ENCODE data around the gene NHERF1. TPM values are rescaled to one million over a fixed set of nuclear protein-coding genes. Genes with fewer than 3 reads are reported as not detected.

The NHERF1 gene
- total and polyA plus RNA-seq, 2 of the 4 experiments (the other 2 are of a cell fraction): 3.8 to 11.8 TPM

GRCh38 chr17:74790161-74791058 is 42.0 kb downstream of the NHERF1 start:
- no peaks in the 10 kb centered on the region for H3K9me1 ChIP-seq (ENCODE audit: insufficient read depth, low read length)
- H3K4me1 ChIP-seq (ENCODE audit: control insufficient read depth, insufficient read depth, low read length): no peaks in the 10 kb centered on the region
- no peak overlapping the region for H4K5ac ChIP-seq (ENCODE audit: low read depth, low read length)
- no peak overlapping the region for H3K4me3 ChIP-seq (ENCODE audit: insufficient read depth, low read depth, low read length)
- DNase-seq (no peak), ATAC-seq (ENCODE audit: low read depth) (no peak)
- dilution Hi-C loops (cut with HindIII; ENCODE audit: low sequenced_read_pairs, unreplicated experiment): no loop called here
- no peaks in the 10 kb centered on the region for H3K79me1 ChIP-seq (ENCODE audit: low read depth in 1 of 2, low read length in 2 of 2)
- no TSS peak for BruUV-seq (replicated peaks)
- H2BK120ac ChIP-seq (ENCODE audit: low read depth, low read length): no peak overlapping the region
- no peak overlapping the region for H2BK20ac ChIP-seq (ENCODE audit: low read depth, low read length)
- no peak overlapping the region for H3K4me2 ChIP-seq (ENCODE audit: low read depth, low read length)
- H3K56ac ChIP-seq (ENCODE audit: extremely low read depth, insufficient read depth, low read length): no peak overlapping the region
- 100% methylated on average over 1 of the region's 21 CpGs; no CpG with 5 or more reads in 1 of the 2 experiments for WGBS, 2 experiments (ENCODE audit: extremely low coverage in 2 of 2, insufficient read length in 1 of 2)
- no peak overlapping the region for H4K91ac ChIP-seq (ENCODE audit: insufficient read depth, low read depth, low read length)
- H4K20me1 ChIP-seq (ENCODE audit: insufficient read depth, low read length): no peaks in the 10 kb centered on the region; the same call in none of the 2 replicates
- no peak overlapping the region for H4K8ac ChIP-seq (ENCODE audit: low read depth in 2 of 2, low read length in 2 of 2)
- no peaks in the 10 kb centered on the region for H3K27me3 ChIP-seq (ENCODE audit: control insufficient read depth, insufficient read depth, low read length)
- no peak overlapping the region for H3K14ac ChIP-seq (replicated peaks; ENCODE audit: low read depth, low read length)
- no peaks in the 10 kb centered on the region for H3K9me3 ChIP-seq (ENCODE audit: control insufficient read depth, insufficient read depth, low read length)
- intact Hi-C loops (cut with micrococcal nuclease): loop anchor here (1.0 kb wide), 2 partner anchors 75 to 168 kb away; no protein-coding TSS in a partner anchor
- H2BK15ac ChIP-seq (ENCODE audit: low read depth, low read length): no peak overlapping the region
- CTCF ChIA-PET: interaction anchor here (0.5 to 1.7 kb wide), 9 partner anchors 45 to 195 kb away, joined by 3 to 10 read pairs (median 3); partner anchors contain the start of gene GRIN2C
- H3K4ac ChIP-seq (ENCODE audit: low read depth, low read length): no peak overlapping the region
- no peak overlapping the region for H3K18ac ChIP-seq (ENCODE audit: low read depth, low read length)
- no peak overlapping the region for H3K23ac ChIP-seq (ENCODE audit: low read depth, low read length)
- POLR2A ChIA-PET (ENCODE audit: unreplicated experiment): no interaction called here
- no peak overlapping the region for H3K27ac ChIP-seq (ENCODE audit: insufficient read depth, low read length)
- in situ Hi-C loops (cut with MboI; ENCODE audit: low sequenced_read_pairs): loop anchor here (5.0 kb wide), 1 partner anchor 77 kb away; no protein-coding TSS in a partner anchor
- no peak overlapping the region for H2BK5ac ChIP-seq (ENCODE audit: low read depth, low read length, poor library complexity, severe bottlenecking)
- no peak overlapping the region for H2AFZ ChIP-seq (replicated peaks; ENCODE audit: low read length, poor library complexity)
- no peak for TF ChIP-seq RFX5 (IDR thresholded peaks at IDR 0.05; ENCODE audit: low read depth, low read length)
- TF ChIP-seq NFE2L2 (IDR thresholded peaks at IDR 0.05; ENCODE audit: low read depth, low read length): no peak
- TF ChIP-seq CEBPB (IDR thresholded peaks at IDR 0.05; ENCODE audit: low read depth, low read length): no peak
- no peak for TF ChIP-seq CTCF (conservative IDR thresholded peaks at IDR 0.05; ENCODE audit: low read depth, low read length)
- no peak for TF ChIP-seq USF2 (IDR thresholded peaks at IDR 0.05; ENCODE audit: low read depth, low read length)
- TF ChIP-seq SMC3 (IDR thresholded peaks at IDR 0.05; ENCODE audit: low read depth, low read length): no peak
- peaks cover 30% of the 10 kb centered on the region for H3K36me3 ChIP-seq (ENCODE audit: control insufficient read depth, insufficient read depth, low read length)
- H3K9ac ChIP-seq (ENCODE audit: low read depth, low read length): no peak overlapping the region
- no peak overlapping the region for H2AK5ac ChIP-seq (ENCODE audit: low read depth, low read length)
- H2AK9ac ChIP-seq (replicated peaks; ENCODE audit: low read depth, low read length, poor library complexity): peak overlapping the region; percentile 51
